ENCODE measurements around the gene CA5B. TPM values are rescaled to one million over a fixed set of nuclear protein-coding genes. Genes with fewer than 3 reads are reported as not detected.

CA5B gene
- total RNA-seq, 1 experiment from 2014 or later = 8.3 TPM

DNA sequence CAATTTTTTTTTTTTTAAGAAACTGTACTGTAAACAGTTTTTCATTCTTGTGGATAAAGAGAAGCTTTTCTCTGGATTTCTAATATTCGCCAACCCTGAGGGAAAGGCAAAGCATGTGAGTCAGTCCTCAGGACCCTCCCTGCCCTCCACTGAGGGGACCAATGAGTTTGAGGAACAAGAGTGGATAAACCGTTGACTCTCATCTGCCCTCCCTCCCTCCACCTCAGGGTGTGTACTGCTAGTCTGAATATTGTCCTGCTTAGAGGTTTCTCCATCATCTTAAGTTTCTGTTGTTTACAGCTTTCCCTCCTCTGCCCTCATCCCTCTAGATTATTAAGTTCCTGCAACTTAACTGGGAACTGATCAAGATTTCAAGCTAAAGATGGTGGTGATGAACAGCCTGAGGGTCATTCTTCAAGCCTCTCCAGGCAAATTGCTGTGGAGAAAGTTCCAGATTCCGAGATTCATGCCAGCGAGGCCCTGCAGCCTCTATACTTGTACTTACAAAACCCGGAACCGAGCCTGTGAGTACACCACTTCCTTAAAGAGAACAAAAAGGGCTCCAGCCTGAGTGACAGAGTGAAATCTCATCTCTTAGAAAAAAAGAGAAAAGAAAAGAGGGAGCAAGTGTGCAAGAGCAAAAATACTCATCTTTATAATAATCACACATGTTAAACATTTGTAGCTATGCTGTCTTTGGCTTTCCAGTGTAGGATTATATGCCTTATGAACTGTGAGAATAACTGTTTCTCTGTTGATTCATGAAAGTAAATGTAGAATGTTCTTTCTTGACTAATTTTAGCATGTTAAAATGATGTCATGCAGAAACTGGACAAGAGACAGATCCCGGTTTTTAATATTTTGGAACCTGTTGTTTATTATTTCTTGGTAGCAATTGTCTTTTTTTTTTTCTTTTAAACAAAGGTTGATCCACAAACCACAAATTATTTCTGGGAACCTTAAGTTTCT lies 11.9 kb downstream of the CA5B start:
- Mint-ChIP-seq H3K4me3 (no peak overlapping the region), H3K36me3 (ENCODE audit: insufficient read depth in 1 of 3, low read depth in 3 of 3) (peaks cover 7 to 14% (median 10%) of the 10 kb centered on the region in 3 experiments; a peak in 5 of 7 replicates), H3K27ac (peak overlapping the region in 1 of 3 experiments; percentile 18; a peak in 1 of 7 replicates), H3K27me3 (ENCODE audit: low read depth) (no peaks in the 10 kb centered on the region; the same call in 1 of the 2 replicates), H3K4me1 (peaks cover 66 to 81% of the 10 kb centered on the region in 2 experiments), H3K9me3 (peaks cover 0 to 2% of the 10 kb centered on the region in 2 experiments; a peak in 1 of 5 replicates)
- no peaks in the 10 kb centered on the region for H3K27me3 ChIP-seq (ENCODE audit: insufficient read depth, low read length)
- WGBS (ENCODE audit: extremely low coverage, insufficient read length, low lambda C conversion rate) = no CpG with 5 or more reads among the region's 7 CpGs
- H3K23me2 ChIP-seq (ENCODE audit: insufficient read length, low read depth, low read length, poor library complexity, severe bottlenecking) = no peaks in the 10 kb centered on the region
- no peak overlapping the region for H3K4ac ChIP-seq (ENCODE audit: low read depth, low read length)
- H2BK120ac ChIP-seq (ENCODE audit: low read depth, low read length, poor library complexity, severe bottlenecking) = no peak overlapping the region
- no peak overlapping the region for H3K27ac ChIP-seq (ENCODE audit: insufficient read length, low read depth, low read length)
- H2BK15ac ChIP-seq (ENCODE audit: low read depth, low read length) = no peak overlapping the region
- no peak overlapping the region for H4K5ac ChIP-seq (ENCODE audit: insufficient read length, low read depth, low read length)
- no peak overlapping the region for H4K91ac ChIP-seq (ENCODE audit: insufficient read length, low read depth, low read length)
- no peak overlapping the region for H3K9ac ChIP-seq (ENCODE audit: extremely low read depth, insufficient read length, low read length)
- H3K9me3 ChIP-seq (ENCODE audit: control insufficient read depth, low read depth, low read length) = no peaks in the 10 kb centered on the region
- no peaks in the 10 kb centered on the region for H4K20me1 ChIP-seq (ENCODE audit: control insufficient read depth, insufficient read depth, insufficient read length)
- DNase-seq = no peak
- H3K79me1 ChIP-seq (ENCODE audit: insufficient read depth, low read depth, low read length, poor library complexity, severe bottlenecking) = no peaks in the 10 kb centered on the region
- H3K4me2 ChIP-seq (ENCODE audit: insufficient read depth, insufficient read length, low read length) = no peak overlapping the region
- H3K14ac ChIP-seq (ENCODE audit: insufficient read depth, low read length) = no peak overlapping the region
- no peak overlapping the region for H2AK5ac ChIP-seq (ENCODE audit: insufficient read length, low read length)
- peaks cover 7% of the 10 kb centered on the region for H3K4me1 ChIP-seq (ENCODE audit: insufficient read depth, low read length)
- H2BK12ac ChIP-seq (ENCODE audit: insufficient read length, low read depth, low read length) = no peak overlapping the region
- no peak overlapping the region for H3K56ac ChIP-seq (ENCODE audit: insufficient read length, low read depth, low read length)
- no peak overlapping the region for H3K23ac ChIP-seq (ENCODE audit: insufficient read length, low read depth, low read length)
- H3K79me2 ChIP-seq (ENCODE audit: insufficient read depth, low read length) = no peaks in the 10 kb centered on the region
- no peak overlapping the region for H3K18ac ChIP-seq (ENCODE audit: insufficient read length, low read depth, low read length)
- H3T11ph ChIP-seq (ENCODE audit: low read length) = no peak overlapping the region
- H2BK5ac ChIP-seq (ENCODE audit: insufficient read length, low read length) = no peak overlapping the region
- no peak overlapping the region for H2AFZ ChIP-seq (ENCODE audit: low read length)
- TF ChIP-seq, protein P1, sequence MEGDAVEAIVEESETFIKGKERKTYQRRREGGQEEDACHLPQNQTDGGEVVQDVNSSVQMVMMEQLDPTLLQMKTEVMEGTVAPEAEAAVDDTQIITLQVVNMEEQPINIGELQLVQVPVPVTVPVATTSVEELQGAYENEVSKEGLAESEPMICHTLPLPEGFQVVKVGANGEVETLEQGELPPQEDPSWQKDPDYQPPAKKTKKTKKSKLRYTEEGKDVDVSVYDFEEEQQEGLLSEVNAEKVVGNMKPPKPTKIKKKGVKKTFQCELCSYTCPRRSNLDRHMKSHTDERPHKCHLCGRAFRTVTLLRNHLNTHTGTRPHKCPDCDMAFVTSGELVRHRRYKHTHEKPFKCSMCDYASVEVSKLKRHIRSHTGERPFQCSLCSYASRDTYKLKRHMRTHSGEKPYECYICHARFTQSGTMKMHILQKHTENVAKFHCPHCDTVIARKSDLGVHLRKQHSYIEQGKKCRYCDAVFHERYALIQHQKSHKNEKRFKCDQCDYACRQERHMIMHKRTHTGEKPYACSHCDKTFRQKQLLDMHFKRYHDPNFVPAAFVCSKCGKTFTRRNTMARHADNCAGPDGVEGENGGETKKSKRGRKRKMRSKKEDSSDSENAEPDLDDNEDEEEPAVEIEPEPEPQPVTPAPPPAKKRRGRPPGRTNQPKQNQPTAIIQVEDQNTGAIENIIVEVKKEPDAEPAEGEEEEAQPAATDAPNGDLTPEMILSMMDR (conservative IDR thresholded peaks at IDR 0.05) = no peak
- no peak overlapping the region for H4K8ac ChIP-seq (replicated peaks; ENCODE audit: insufficient read length, low read depth, low read length)
- no peak overlapping the region for H2BK20ac ChIP-seq (ENCODE audit: low read depth, low read length, poor library complexity, severe bottlenecking)

All from H9 (cell line).